ENCODE results near the gene C13orf46. TPM values are rescaled to one million over a fixed set of nuclear protein-coding genes. Genes with fewer than 3 reads are reported as not detected.

C13orf46 gene
- total and polyA plus RNA-seq, 10 of the 15 experiments (the other 5 are each of a cell fraction or from before 2014, with no cell fraction given): 0.01 to 0.18 (median 0.09) TPM; not detected in 6

GRCh38 chr13:113981611-113982295, 7.9 kb upstream of the C13orf46 start (continued):
- TF ChIP-seq SUZ12 (IDR thresholded peaks at IDR 0.05; ENCODE audit: unreplicated experiment) (no peak), POU2F2 (IDR thresholded peaks at IDR 0.05; ENCODE audit: borderline replicate concordance, low read depth, low read length) (no peak), SIN3A (IDR thresholded peaks at IDR 0.05; ENCODE audit: low read depth, low read length) (no peak), RB1 (IDR thresholded peaks at IDR 0.05; ENCODE audit: borderline replicate concordance) (no peak), PAX8 (IDR thresholded peaks at IDR 0.05) (no peak), TCF7 (IDR thresholded peaks at IDR 0.05; ENCODE audit: borderline replicate concordance) (no peak), ZZZ3 (IDR thresholded peaks at IDR 0.05; ENCODE audit: control insufficient read depth, insufficient read length, low read depth) (no peak)

DNA sequence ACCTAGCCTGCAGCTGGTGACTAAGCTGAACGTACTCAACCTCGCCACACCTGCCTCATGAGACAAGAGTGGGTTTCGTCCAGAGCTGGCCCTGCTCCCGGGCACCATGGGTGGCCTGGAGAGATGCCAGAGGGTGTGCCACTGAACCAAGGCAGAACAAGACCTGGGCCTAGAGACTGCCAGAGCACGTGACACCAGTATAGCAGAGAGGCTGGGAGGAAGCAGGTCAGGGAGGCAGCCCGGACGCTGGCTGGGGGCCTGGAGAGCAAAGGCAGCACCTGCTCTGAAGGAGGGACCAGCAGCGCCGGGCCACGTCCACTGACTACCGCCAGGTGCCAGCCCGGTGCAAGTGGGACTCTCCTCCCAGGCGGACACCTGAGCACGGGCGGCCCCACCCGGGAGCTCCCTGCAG, 7.3 kb upstream of the C13orf46 start:
- in situ Hi-C loops (cut with MboI): no loop called here
- no peaks in the 10 kb centered on the region for H3K36me3 ChIP-seq (ENCODE audit: control insufficient read depth in 2 of 2, insufficient read depth in 2 of 2, low read length in 1 of 2)
- CTCF ChIA-PET: no interaction called here

More for the DNA sequence above, 7.3 kb upstream of the C13orf46 start:
- ChIA-PET RAD21 (ENCODE audit: unreplicated experiment) (no interaction called here), POLR2A (no interaction called here), SMC1A (ENCODE audit: uncharacterized antibody, unreplicated experiment) (no interaction called here)
- TF ChIP-seq RAD51 (IDR thresholded peaks at IDR 0.05): no peak
- no peak for TF ChIP-seq NR2C1 (IDR thresholded peaks at IDR 0.05)
- TF ChIP-seq ZNF622 (IDR thresholded peaks at IDR 0.05): no peak
- TF ChIP-seq MXI1 (IDR thresholded peaks at IDR 0.05; ENCODE audit: low read depth, low read length): no peak
- no peak for TF ChIP-seq NRF1 (conservative IDR thresholded peaks at IDR 0.05; ENCODE audit: low read depth, low read length)
- TF ChIP-seq POLR2AphosphoS5 (IDR thresholded peaks at IDR 0.05; ENCODE audit: low read length): no peak
- TF ChIP-seq CBX5 (IDR thresholded peaks at IDR 0.05; ENCODE audit: low read depth): no peak
- no peak for TF ChIP-seq FOXM1 (IDR thresholded peaks at IDR 0.05; ENCODE audit: low read depth, low read length)
- no peak for TF ChIP-seq BMI1 (IDR thresholded peaks at IDR 0.05; ENCODE audit: borderline replicate concordance)
- no peak for TF ChIP-seq CBX3 (IDR thresholded peaks at IDR 0.05; ENCODE audit: borderline replicate concordance, low read depth)
- no peak for TF ChIP-seq RFX5 (IDR thresholded peaks at IDR 0.05; ENCODE audit: low read depth, low read length)
- no peak for TF ChIP-seq SMARCA5 (IDR thresholded peaks at IDR 0.05)
- TF ChIP-seq SREBF2 (IDR thresholded peaks at IDR 0.05; ENCODE audit: low read length): no peak
- Histone ChIP-seq H3K4me3 (no peak overlapping the region), H3K79me2 (ENCODE audit: control insufficient read depth, insufficient read depth, low read length) (no peaks in the 10 kb centered on the region), H3K4me2 (ENCODE audit: control insufficient read depth, insufficient read depth) (no peak overlapping the region), H3K27ac (ENCODE audit: control insufficient read depth, insufficient read depth) (no peak overlapping the region), H4K20me1 (ENCODE audit: control insufficient read depth, insufficient read depth) (no peaks in the 10 kb centered on the region), H3K4me1 (ENCODE audit: control insufficient read depth, insufficient read depth, low read length) (no peaks in the 10 kb centered on the region), H3K9ac (ENCODE audit: control insufficient read depth, insufficient read depth, low read length) (no peak overlapping the region), H3K9me3 (replicated peaks; ENCODE audit: control insufficient read depth, insufficient read depth, low read length) (no peaks in the 10 kb centered on the region), H2AFZ (ENCODE audit: control insufficient read depth, low read depth, low read length) (no peak overlapping the region), H3K27me3 (replicated peaks in 1 of 2; ENCODE audit: control insufficient read depth in 2 of 2, insufficient read depth in 2 of 2, low read length in 1 of 2) (no peaks in the 10 kb centered on the region)
- intact Hi-C loops (cut with micrococcal nuclease; ENCODE audit: unreplicated experiment): no loop called here
- no TSS peak for BruUV-seq (replicated peaks)
- FAIRE-seq (no peak), DNase-seq (ENCODE audit: low read depth, low spot score) (no peak), ATAC-seq (no peak)
- 93% methylated on average over 12 of the region's 16 CpGs for WGBS (ENCODE audit: insufficient coverage, insufficient replicate concordance, low lambda C conversion rate, missing lambda C conversion rate)
